Measurements from ENCODE around the gene ZC2HC1B.

DNA sequence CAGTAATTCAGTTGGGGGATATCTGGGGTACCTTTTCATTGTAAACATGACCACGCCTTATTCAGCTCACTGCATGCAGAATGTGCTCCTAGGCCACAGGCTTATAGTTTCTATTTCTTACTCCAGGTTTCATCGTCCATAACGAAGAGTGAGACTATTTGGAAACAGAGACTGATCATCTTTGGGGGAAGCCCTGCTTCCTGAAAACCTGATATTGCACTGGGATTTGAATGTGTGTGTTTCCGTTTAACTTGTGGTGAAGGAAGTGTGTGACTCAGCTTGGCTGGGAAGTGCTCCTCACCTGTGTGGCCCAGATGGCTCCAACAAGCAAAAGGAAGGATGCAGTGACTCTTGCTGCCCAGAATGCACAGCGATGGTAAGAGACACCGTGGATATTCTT is 40.7 kb upstream of the ZC2HC1B start:
- TF ChIP-seq FOXM1 (IDR thresholded peaks at IDR 0.05; ENCODE audit: borderline replicate concordance) (no peak), TARDBP (IDR thresholded peaks at IDR 0.05) (no peak), ZNF384 (IDR thresholded peaks at IDR 0.05) (no peak), SP1 (IDR thresholded peaks at IDR 0.05) (no peak), NFRKB (IDR thresholded peaks at IDR 0.05) (no peak), ELF4 (IDR thresholded peaks at IDR 0.05) (no peak), FOXK2 (IDR thresholded peaks at IDR 0.05) (no peak)

All from HEK293T (cell line).